Astrocyte of the spinal cord (primary cell): ENCODE results near the gene KCNQ1OT1.

ENCODE experiments used
- DNase-seq: peaks from one replicate; pipeline ENCODE4 v3.0.0; 2011; ENCODE audit warnings: low read depth, low spot score
- H3K4me3 ChIP-seq: 2 replicates; pipeline ENCODE4 v1.5.1; 2011; ENCODE audit warnings: low read depth, mild to moderate bottlenecking, low read length, moderate library complexity
- CTCF ChIP-seq: IDR thresholded peaks from 2 replicates; pipeline ENCODE4 v1.5.1; 2012; ENCODE audit warnings: low read depth, mild to moderate bottlenecking, low read length, inconsistent platforms
- in situ Hi-C: cut with HindIII; loops from 2 replicates; pipeline ENCODE4 v1.10.0; 2017; ENCODE audit warnings: low sequenced_read_pairs

KCNQ1OT1 gene

GRCh38 chr11:2595204-2595603 is 104.6 kb downstream of the KCNQ1OT1 start:
- TF ChIP-seq CTCF: no peak
- H3K4me3 ChIP-seq: no peak overlapping the region
- DNase-seq: no peak
- in situ Hi-C loops: no loop called here

GRCh38 chr11:2594267-2594666 is 105.5 kb downstream of the KCNQ1OT1 start:
- TF ChIP-seq CTCF: no peak
- DNase-seq: no peak
- H3K4me3 ChIP-seq: no peak overlapping the region
- in situ Hi-C loops: no loop called here

GRCh38 chr11:2593393-2593950 is 106.3 kb downstream of the KCNQ1OT1 start:
- no peak for TF ChIP-seq CTCF
- no peak overlapping the region for H3K4me3 ChIP-seq
- in situ Hi-C loops: no loop called here
- DNase-seq: no peak

GRCh38 chr11:2592559-2593392 is 107.0 kb downstream of the KCNQ1OT1 start:
- H3K4me3 ChIP-seq: no peak overlapping the region
- TF ChIP-seq CTCF: no peak
- no peak for DNase-seq
- in situ Hi-C loops: no loop called here

GRCh38 chr11:2591805-2592204 is 108.0 kb downstream of the KCNQ1OT1 start:
- in situ Hi-C loops: no loop called here
- no peak for TF ChIP-seq CTCF
- DNase-seq: no peak
- no peak overlapping the region for H3K4me3 ChIP-seq

- DNase-seq: no peak
- no peak for TF ChIP-seq CTCF
- H3K4me3 ChIP-seq: no peak overlapping the region
- in situ Hi-C loops: no loop called here
Observed at GRCh38 chr11:2590965-2591754, 108.6 kb downstream of the KCNQ1OT1 start.
